ENCODE data around the gene LRRC51. TPM values are rescaled to one million over a fixed set of nuclear protein-coding genes. Genes with fewer than 3 reads are reported as not detected.

LRRC51 gene
- total and polyA plus RNA-seq, 2 of the 8 experiments (the other 6 are each of a cell fraction or from before 2014, with no cell fraction given) = 7.7 to 7.9 TPM

- peaks cover 4 to 65% of the 10 kb centered on the region in 2 experiments for H3K79me2 ChIP-seq (ENCODE audit: control insufficient read depth in 1 of 2, insufficient read depth in 2 of 2, low read length in 2 of 2)
- H3K9ac ChIP-seq (replicated peaks in 1 of 4; ENCODE audit: extremely low read depth in 1 of 4, low read depth in 3 of 4, low read length in 3 of 4) = no peak overlapping the region
- peaks cover 0 to 21% (median 6%) of the 10 kb centered on the region in 4 experiments; a peak in 4 of 8 replicates for H3K36me3 ChIP-seq (ENCODE audit: control insufficient read depth in 2 of 4, insufficient read depth in 4 of 4, low read length in 3 of 4)
- peaks cover 3 to 7% of the 10 kb centered on the region in 2 experiments for H4K20me1 ChIP-seq (replicated peaks in 1 of 2; ENCODE audit: control insufficient read depth in 1 of 2, insufficient read depth in 2 of 2, low read length in 2 of 2)
- no peak overlapping the region for H2BK15ac ChIP-seq (ENCODE audit: low read length)
- no peaks in the 10 kb centered on the region for H3K23me2 ChIP-seq (ENCODE audit: low read depth, low read length)
- H2BK5ac ChIP-seq (ENCODE audit: low read depth, low read length) = no peak overlapping the region
- no peaks in the 10 kb centered on the region for H3K9me3 ChIP-seq (ENCODE audit: insufficient read depth in 2 of 2, low read depth in 1 of 2, low read length in 1 of 2)
- no peak overlapping the region for H4K8ac ChIP-seq (ENCODE audit: extremely low read depth, insufficient read depth, low read length)
- H3K18ac ChIP-seq (ENCODE audit: extremely low read depth, low read length) = no peak overlapping the region
- H3K79me1 ChIP-seq (ENCODE audit: low read depth, low read length) = peaks cover 6% of the 10 kb centered on the region; the same call in 1 of the 2 replicates
- CTCF ChIA-PET (ENCODE audit: partially characterized antibody) = interaction anchor here (0.6 to 2.7 kb wide), 8 partner anchors 8 to 202 kb away, joined by 3 to 18 read pairs (median 6); no protein-coding TSS in a partner anchor
- POLR2A ChIA-PET (ENCODE audit: partially characterized antibody) = interaction anchor here (0.8 to 1.3 kb wide), 3 partner anchors 9 to 28 kb away, joined by 3 to 4 read pairs (median 4); no protein-coding TSS in a partner anchor
- no peak for DNase-seq (ENCODE audit: low read depth in 1 of 2, low spot score in 2 of 2)
- H3K23ac ChIP-seq (ENCODE audit: insufficient read length) = no peak overlapping the region
- H3K4me2 ChIP-seq (ENCODE audit: insufficient read depth in 1 of 2, low read depth in 2 of 2, low read length in 2 of 2) = no peak overlapping the region
- no peak overlapping the region for H3K27ac ChIP-seq (ENCODE audit: low read depth, low read length)
- H2AK5ac ChIP-seq (ENCODE audit: low read depth, low read length) = no peak overlapping the region
- H4K5ac ChIP-seq (ENCODE audit: insufficient read length, low read depth, low read length) = no peak overlapping the region
- no peak overlapping the region for H2AFZ ChIP-seq (ENCODE audit: low read length)
- no peak overlapping the region for H2BK20ac ChIP-seq (ENCODE audit: low read length)
- peaks cover 0 to 4% (median 2%) of the 10 kb centered on the region in 4 experiments; a peak in 3 of 7 replicates for H3K4me1 ChIP-seq (replicated peaks in 1 of 4; ENCODE audit: control insufficient read depth in 3 of 4, insufficient read depth in 4 of 4, low read length in 3 of 4)
- H3K4ac ChIP-seq (replicated peaks; ENCODE audit: insufficient read length, low read depth, low read length) = no peak overlapping the region
- H3K27me3 ChIP-seq (replicated peaks in 1 of 4; ENCODE audit: control insufficient read depth in 3 of 4, extremely low read depth in 1 of 4, insufficient read depth in 3 of 4, low read length in 3 of 4) = no peaks in the 10 kb centered on the region
- no peak overlapping the region for H2BK120ac ChIP-seq (replicated peaks; ENCODE audit: low read depth, low read length)
- H3K14ac ChIP-seq (ENCODE audit: insufficient read length) = no peak overlapping the region
- FAIRE-seq = no peak
- no peak overlapping the region for H3K56ac ChIP-seq (replicated peaks; ENCODE audit: insufficient read length, low read depth, low read length)
- H3K4me3 ChIP-seq (ENCODE audit: extremely low read depth in 1 of 4, insufficient read depth in 2 of 4, low read depth in 3 of 4, low read length in 4 of 4) = no peak overlapping the region
- H2BK12ac ChIP-seq (ENCODE audit: low read depth, low read length) = no peak overlapping the region
- no peak overlapping the region for H4K91ac ChIP-seq (replicated peaks; ENCODE audit: insufficient read length, low read length)
- no peak for TF ChIP-seq E2F6 (IDR thresholded peaks at IDR 0.05)
- no peak for TF ChIP-seq HDAC2 (IDR thresholded peaks at IDR 0.05; ENCODE audit: borderline replicate concordance in 1 of 2, low read depth in 2 of 2, low read length in 2 of 2)
- no peak for TF ChIP-seq KDM1A (IDR thresholded peaks at IDR 0.05; ENCODE audit: borderline replicate concordance, low read length)
- no peak for TF ChIP-seq TAF7 (optimal IDR thresholded peaks at IDR 0.05; ENCODE audit: borderline replicate concordance, low read depth, low read length)
- no peak for TF ChIP-seq BCL11A (IDR thresholded peaks at IDR 0.05; ENCODE audit: low read depth in 2 of 2, low read length in 2 of 2)
- no peak for TF ChIP-seq PHF8 (conservative IDR thresholded peaks at IDR 0.05; ENCODE audit: low read depth, low read length)
- TF ChIP-seq TBP (IDR thresholded peaks at IDR 0.05; ENCODE audit: low read depth, low read length) = no peak
- TF ChIP-seq RXRA (IDR thresholded peaks at IDR 0.05; ENCODE audit: insufficient read depth, low read depth, low read length) = no peak
- TF ChIP-seq POLR2A (IDR thresholded peaks at IDR 0.05; ENCODE audit: control extremely low read depth in 1 of 2, low read depth in 2 of 2, low read length in 2 of 2) = no peak
- TF ChIP-seq ATF2 (IDR thresholded peaks at IDR 0.05; ENCODE audit: low read length) = no peak
- TF ChIP-seq SAP30 (IDR thresholded peaks at IDR 0.05; ENCODE audit: insufficient read depth, insufficient replicate concordance, low read length) = no peak
Measured at GRCh38 chr11:72067266-72067665, 13.4 kb upstream of the LRRC51 start.
